Measurements from ENCODE around the gene SPNS2.

SPNS2 gene

GRCh38 chr17:4536742-4537411, 38.2 kb downstream of the SPNS2 start:
- DNase-seq (ENCODE audit: low read depth) = no peak

GRCh38 chr17:4537451-4538235, 39.0 kb downstream of the SPNS2 start:
- no peak for DNase-seq (ENCODE audit: low read depth)

GRCh38 chr17:4538236-4539002, 39.7 kb downstream of the SPNS2 start:
- no peak for DNase-seq (ENCODE audit: low read depth)

- no peak for DNase-seq (ENCODE audit: low read depth)
These were observed 40.3 kb downstream of the SPNS2 start for GRCh38 chr17:4539025-4539424.

GRCh38 chr17:4539576-4540223, 41.0 kb downstream of the SPNS2 start:
- DNase-seq (ENCODE audit: low read depth) = no peak

- no peak for DNase-seq (ENCODE audit: low read depth)
These were observed 41.6 kb downstream of the SPNS2 start for GRCh38 chr17:4540224-4540651.

GRCh38 chr17:4540687-4541327, 42.1 kb downstream of the SPNS2 start:
- no peak for DNase-seq (ENCODE audit: low read depth)

GRCh38 chr17:4541328-4542002, 42.8 kb downstream of the SPNS2 start:
- DNase-seq (ENCODE audit: low read depth) = no peak

GRCh38 chr17:4542003-4542725, 43.5 kb downstream of the SPNS2 start:
- DNase-seq (ENCODE audit: low read depth) = no peak

- DNase-seq (ENCODE audit: low read depth) = no peak
These were observed 44.1 kb downstream of the SPNS2 start for GRCh38 chr17:4542726-4543191.

- DNase-seq (ENCODE audit: low read depth) = no peak
These were observed 44.9 kb downstream of the SPNS2 start for GRCh38 chr17:4543557-4544026.

- no peak for DNase-seq (ENCODE audit: low read depth)
These were observed 45.7 kb downstream of the SPNS2 start for GRCh38 chr17:4544135-4544950.

GRCh38 chr17:4544951-4545216, 46.2 kb downstream of the SPNS2 start:
- DNase-seq (ENCODE audit: low read depth) = no peak

- no peak for DNase-seq (ENCODE audit: low read depth)
These were observed 46.7 kb downstream of the SPNS2 start for GRCh38 chr17:4545217-4545951.

GRCh38 chr17:4547118-4547906, 48.6 kb downstream of the SPNS2 start:
- DNase-seq (ENCODE audit: low read depth) = no peak

GRCh38 chr17:4548061-4548461, 49.4 kb downstream of the SPNS2 start:
- DNase-seq (ENCODE audit: low read depth) = no peak

GRCh38 chr17:4548721-4549531, 50.2 kb downstream of the SPNS2 start:
- no peak for DNase-seq (ENCODE audit: low read depth)
